Measurements from ENCODE around the gene MEFV.

The MEFV gene

GRCh38 chr16:3256146-3256865 is at the start of gene MEFV:
Gene MEFV (minus strand): TSS chr16:3256633. CDS start chr16:3256587, 46 bp downstream.
- no peaks in the 10 kb centered on the region for H3K27me3 ChIP-seq (ENCODE audit: insufficient read depth, low read depth)
- no peak within 1 kb of the TSS for H3K4me2 ChIP-seq
- no peak within 1 kb of the TSS for H3K9ac ChIP-seq
- no peak for TF ChIP-seq CTCF (conservative IDR thresholded peaks at IDR 0.05; ENCODE audit: low read depth, low read length)
- H2AFZ ChIP-seq (ENCODE audit: low read depth) = no peak within 1 kb of the TSS
- no peak within 1 kb of the TSS for H3K4me3 ChIP-seq (IDR thresholded peaks at IDR 0.05; ENCODE audit: insufficient read depth, low read depth, low read length)
- H3K27ac ChIP-seq = no peak within 1 kb of the TSS
- H3K36me3 ChIP-seq (ENCODE audit: insufficient read depth) = no peaks in the 10 kb centered on the region
- no peaks in the 10 kb centered on the region for H3K4me1 ChIP-seq (ENCODE audit: low read depth, poor library complexity, severe bottlenecking)
- H4K20me1 ChIP-seq (ENCODE audit: insufficient read depth) = no peaks in the 10 kb centered on the region
- no peaks in the 10 kb centered on the region for H3K79me2 ChIP-seq (ENCODE audit: insufficient read depth, low read depth)

GRCh38 chr16:3306078-3306477 is 49.6 kb upstream of the MEFV start:
- H3K4me3 ChIP-seq (IDR thresholded peaks at IDR 0.05; ENCODE audit: insufficient read depth, low read depth, low read length) = peak overlapping the region; percentile 22
- peak overlapping the region; percentile 79; the same call in 1 of the 2 replicates for H2AFZ ChIP-seq (ENCODE audit: low read depth)

GRCh38 chr16:3305109-3306068 is 49.0 kb upstream of the MEFV start, which contains the start of the genes TIGD7 and ZNF75A:
Gene TIGD7 (minus strand): TSS chr16:3305430. CDS start chr16:3300614, 4,816 bp downstream.
Gene ZNF75A (plus strand): TSS chr16:3305497. CDS start chr16:3308429, 2,932 bp downstream.
- peaks cover 20% of the 10 kb centered on the region for H3K79me2 ChIP-seq (ENCODE audit: insufficient read depth, low read depth)
- 0 out of 2 replicates have a peak, but pooled peaks have one; percentile 22 for TF ChIP-seq CTCF (conservative IDR thresholded peaks at IDR 0.05; ENCODE audit: low read depth, low read length)

More at GRCh38 chr16:3306078-3306477, 49.6 kb upstream of the MEFV start:
- Histone ChIP-seq H3K4me1 (ENCODE audit: low read depth, poor library complexity, severe bottlenecking) (peaks cover 16% of the 10 kb centered on the region), H3K27me3 (ENCODE audit: insufficient read depth, low read depth) (no peaks in the 10 kb centered on the region), H3K36me3 (ENCODE audit: insufficient read depth) (peaks cover 12% of the 10 kb centered on the region; the same call in 1 of the 2 replicates), H3K27ac (peak overlapping the region; percentile 84; the same call in 1 of the 2 replicates), H3K9ac (peak overlapping the region; percentile 74; the same call in 1 of the 2 replicates), H4K20me1 (ENCODE audit: insufficient read depth) (no peaks in the 10 kb centered on the region), H3K79me2 (ENCODE audit: insufficient read depth, low read depth) (peaks cover 20% of the 10 kb centered on the region), H3K4me2 (peak overlapping the region; percentile 50)
- no peak for TF ChIP-seq CTCF (conservative IDR thresholded peaks at IDR 0.05; ENCODE audit: low read depth, low read length)

GRCh38 chr16:3304370-3304769 is 47.9 kb upstream of the MEFV start:
- Histone ChIP-seq H2AFZ (ENCODE audit: low read depth) (peak overlapping the region; percentile 79), H3K4me3 (IDR thresholded peaks at IDR 0.05; ENCODE audit: insufficient read depth, low read depth, low read length) (peak overlapping the region; percentile 6), H3K36me3 (ENCODE audit: insufficient read depth) (peaks cover 12% of the 10 kb centered on the region; the same call in 1 of the 2 replicates), H3K4me1 (ENCODE audit: low read depth, poor library complexity, severe bottlenecking) (peaks cover 9% of the 10 kb centered on the region), H3K79me2 (ENCODE audit: insufficient read depth, low read depth) (peaks cover 20% of the 10 kb centered on the region), H3K27me3 (ENCODE audit: insufficient read depth, low read depth) (no peaks in the 10 kb centered on the region), H4K20me1 (ENCODE audit: insufficient read depth) (no peaks in the 10 kb centered on the region), H3K4me2 (peak overlapping the region; percentile 50), H3K9ac (peak overlapping the region; percentile 74; the same call in 1 of the 2 replicates), H3K27ac (peak overlapping the region; percentile 84)
- TF ChIP-seq CTCF (conservative IDR thresholded peaks at IDR 0.05; ENCODE audit: low read depth, low read length) = no peak

More at GRCh38 chr16:3305109-3306068, 49.0 kb upstream of the MEFV start, which contains the start of the genes TIGD7 and ZNF75A:
- Histone ChIP-seq H2AFZ (ENCODE audit: low read depth) (peak within 1 kb of the TSS; percentile 79), H4K20me1 (ENCODE audit: insufficient read depth) (no peaks in the 10 kb centered on the region), H3K36me3 (ENCODE audit: insufficient read depth) (peaks cover 12% of the 10 kb centered on the region; the same call in 1 of the 2 replicates), H3K4me2 (peak within 1 kb of the TSS; percentile 50), H3K9ac (peak within 1 kb of the TSS; percentile 74), H3K27me3 (ENCODE audit: insufficient read depth, low read depth) (no peaks in the 10 kb centered on the region), H3K27ac (peak within 1 kb of the TSS; percentile 84), H3K4me1 (ENCODE audit: low read depth, poor library complexity, severe bottlenecking) (peaks cover 10% of the 10 kb centered on the region), H3K4me3 (IDR thresholded peaks at IDR 0.05; ENCODE audit: insufficient read depth, low read depth, low read length) (peak within 1 kb of the TSS; percentile 49)

Data from KMS-11 (cell line).